Hepatocyte (in vitro differentiated cells): Measurements from ENCODE around the gene SLC44A4. TPM values are rescaled to one million over a fixed set of nuclear protein-coding genes. Genes with fewer than 3 reads are reported as not detected.

Experiments
- DNase-seq: peaks from one replicate; pipeline ENCODE4 v3.0.0-alpha.2; 2016; ENCODE audit warnings: low spot score
- H2AFZ ChIP-seq: fragments of 200-600 bp; sonication (generic); 2 replicates; pipeline ENCODE4 v1.6.0; 2016; ENCODE audit warnings: antibody characterized with exemption, mild to moderate bottlenecking
- H3K27ac ChIP-seq: fragments of 200-600 bp; sonication (generic); 2 replicates; pipeline ENCODE4 v1.5.1; 2016; ENCODE audit warnings: mild to moderate bottlenecking
- H3K27me3 ChIP-seq: fragments of 200-600 bp; sonication (generic); 2 replicates; pipeline ENCODE4 v1.6.1; 2016
- H3K36me3 ChIP-seq: fragments of 200-600 bp; sonication (generic); replicated peaks from 2 replicates; pipeline ENCODE4 v1.5.1; 2016; ENCODE audit warnings: low read depth; ENCODE audit not compliant: insufficient read depth
- H3K4me1 ChIP-seq: fragments of 200-600 bp; sonication (generic); 2 replicates; pipeline ENCODE4 v1.5.1; 2016; ENCODE audit warnings: mild to moderate bottlenecking, moderate library complexity; ENCODE audit not compliant: insufficient read depth
- H3K4me2 ChIP-seq: fragments of 200-600 bp; sonication (generic); 2 replicates; pipeline ENCODE4 v1.6.0; 2016
- H3K4me3 ChIP-seq: fragments of 200-600 bp; sonication (generic); 2 replicates; pipeline ENCODE4 v1.5.1; 2016; ENCODE audit warnings: mild to moderate bottlenecking
- H3K79me2 ChIP-seq: fragments of 200-600 bp; sonication (generic); 2 replicates; pipeline ENCODE4 v1.6.0; 2017; ENCODE audit warnings: mild to moderate bottlenecking
- H3K9me2 ChIP-seq: fragments of 200-600 bp; sonication (generic); replicated peaks from 2 replicates; pipeline ENCODE4 v1.6.0; 2017; ENCODE audit warnings: mild to moderate bottlenecking; ENCODE audit not compliant: insufficient read depth
- H3K9me3 ChIP-seq: fragments of 200-600 bp; sonication (generic); 2 replicates; pipeline ENCODE4 v1.5.1; 2016; ENCODE audit warnings: low read depth, mild to moderate bottlenecking
- H4K20me1 ChIP-seq: fragments of 200-600 bp; sonication (generic); 2 replicates; pipeline ENCODE4 v1.6.0; 2016; ENCODE audit warnings: mild to moderate bottlenecking; ENCODE audit not compliant: insufficient read depth, poor library complexity, severe bottlenecking
- CTCF ChIP-seq: fragments of 200-600 bp; sonication (generic); IDR thresholded peaks from 2 replicates; pipeline ENCODE4 v1.5.1; 2016; ENCODE audit warnings: antibody characterized with exemption, mild to moderate bottlenecking; ENCODE audit not compliant: poor library complexity
- EZH2 ChIP-seq: fragments of 200-600 bp; sonication (generic); IDR thresholded peaks from 2 replicates; pipeline ENCODE4 v1.6.1; 2016; ENCODE audit warnings: antibody characterized with exemption, mild to moderate bottlenecking, borderline replicate concordance
- EZH2phosphoT487 ChIP-seq: fragments of 200-600 bp; sonication (generic); IDR thresholded peaks from one replicate; pipeline ENCODE4 v1.6.1; 2018; ENCODE audit warnings: antibody characterized with exemption, mild to moderate bottlenecking, low read depth, moderate library complexity; ENCODE audit not compliant: unreplicated experiment, severe bottlenecking
- WGBS: methylation state at CpG from one replicate; pipeline ENCODE4 v1.1.6; 2016; ENCODE audit warnings: low lambda C conversion rate; ENCODE audit errors: missing lambda C conversion rate; 5-methylcytosine and 5-hydroxymethylcytosine counted together
- polyA plus RNA-seq: library from polyadenylated mRNA; unstranded; fragments of >200 nt; fragmentation: Nextera tagmentation; extraction: Ambion mirVana; gene quantifications from 2 replicates; pipeline ENCODE4 v1.2.1, GENCODE V29; 2016
- total RNA-seq: library from RNA; depleted of rRNA; stranded (reverse); fragments of >200 nt; gene quantifications from 2 replicates; pipeline ENCODE4 v1.2.3, GENCODE V29; 2014

Gene SLC44A4
- total and polyA plus RNA-seq, 2 experiments from 2014 or later: 76.2 to 90.8 TPM

DNA sequence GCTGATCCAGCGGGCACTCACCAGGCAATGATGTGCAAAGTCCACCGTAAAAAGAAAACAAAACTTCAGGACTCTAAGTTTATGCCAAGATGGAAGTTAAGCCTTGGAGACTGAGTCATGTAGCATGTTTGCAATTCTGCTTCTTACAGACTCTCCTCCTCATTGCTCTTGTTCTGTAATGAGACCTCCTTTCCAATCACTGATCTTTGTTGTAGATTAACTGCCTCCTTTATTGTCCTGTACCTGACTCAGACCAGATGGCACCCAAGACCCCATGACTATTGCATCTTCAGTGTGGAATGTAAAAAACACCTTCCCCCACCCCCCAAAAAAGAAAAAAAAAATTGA lies 27.3 kb downstream of the SLC44A4 start:
- H3K36me3 ChIP-seq: no peaks in the 10 kb centered on the region
- no peaks in the 10 kb centered on the region for H3K9me3 ChIP-seq
- H3K4me3 ChIP-seq: no peak overlapping the region
- H3K79me2 ChIP-seq: no peaks in the 10 kb centered on the region
- no peaks in the 10 kb centered on the region for H4K20me1 ChIP-seq
- TF ChIP-seq EZH2phosphoT487: no peak
- TF ChIP-seq CTCF: no peak
- no peak for TF ChIP-seq EZH2
- DNase-seq: no peak
- no peaks in the 10 kb centered on the region for H3K9me2 ChIP-seq
- H3K4me2 ChIP-seq: peak overlapping the region; percentile 35
- no peaks in the 10 kb centered on the region for H3K27me3 ChIP-seq
- H2AFZ ChIP-seq: no peak overlapping the region
- peak overlapping the region; percentile 96 for H3K27ac ChIP-seq
- 59% methylated on average over 2 of the region's 2 CpGs for WGBS
- H3K4me1 ChIP-seq: peaks cover 8% of the 10 kb centered on the region

DNA sequence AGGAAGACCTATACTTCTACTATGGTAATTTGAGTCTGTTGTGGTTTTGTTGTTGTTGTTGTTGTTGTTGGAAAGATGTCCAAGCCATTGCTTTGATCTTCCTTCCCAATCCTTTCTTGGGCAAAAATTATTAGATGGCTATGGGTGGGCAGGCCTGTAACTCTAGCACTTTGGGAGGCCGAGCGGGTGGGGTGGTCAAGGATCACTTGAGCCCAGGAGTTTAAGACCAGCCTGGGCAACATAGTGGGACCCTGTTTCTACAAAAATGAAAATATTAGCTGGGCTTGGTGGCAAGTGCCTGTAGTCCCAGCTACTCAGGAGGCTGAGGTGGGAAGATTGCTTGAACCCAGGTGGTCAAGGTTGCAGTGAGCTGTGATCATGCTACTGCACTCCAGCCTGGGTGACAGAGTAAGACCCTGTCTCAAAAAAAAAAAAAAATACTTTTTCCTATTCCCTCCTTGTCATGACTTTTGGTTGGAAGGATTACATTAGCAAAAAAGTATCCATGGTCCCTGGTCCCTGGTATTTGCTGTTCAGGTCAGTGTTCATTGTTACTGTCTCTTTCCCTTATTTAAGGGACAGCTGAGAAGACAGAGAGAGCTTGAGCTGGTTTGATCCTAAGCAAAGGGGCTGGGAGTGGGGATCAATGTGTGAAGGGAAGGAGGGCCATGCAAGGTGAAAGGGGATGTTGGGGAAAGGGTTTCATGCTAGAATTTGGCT lies 27.9 kb downstream of the SLC44A4 start:
- H3K9me3 ChIP-seq: no peaks in the 10 kb centered on the region
- H3K4me2 ChIP-seq: no peak overlapping the region
- TF ChIP-seq EZH2 (no peak), EZH2phosphoT487 (no peak), CTCF (no peak)
- peak overlapping the region; percentile 96 for H3K27ac ChIP-seq
- no peak overlapping the region for H2AFZ ChIP-seq
- H3K4me3 ChIP-seq: no peak overlapping the region
- H3K27me3 ChIP-seq: no peaks in the 10 kb centered on the region
- H3K9me2 ChIP-seq: no peaks in the 10 kb centered on the region
- DNase-seq: no peak
- H4K20me1 ChIP-seq: no peaks in the 10 kb centered on the region
- no peaks in the 10 kb centered on the region for H3K36me3 ChIP-seq
- H3K4me1 ChIP-seq: peaks cover 8% of the 10 kb centered on the region
- WGBS: 97% methylated on average over 2 of the region's 2 CpGs
- no peaks in the 10 kb centered on the region for H3K79me2 ChIP-seq

DNA sequence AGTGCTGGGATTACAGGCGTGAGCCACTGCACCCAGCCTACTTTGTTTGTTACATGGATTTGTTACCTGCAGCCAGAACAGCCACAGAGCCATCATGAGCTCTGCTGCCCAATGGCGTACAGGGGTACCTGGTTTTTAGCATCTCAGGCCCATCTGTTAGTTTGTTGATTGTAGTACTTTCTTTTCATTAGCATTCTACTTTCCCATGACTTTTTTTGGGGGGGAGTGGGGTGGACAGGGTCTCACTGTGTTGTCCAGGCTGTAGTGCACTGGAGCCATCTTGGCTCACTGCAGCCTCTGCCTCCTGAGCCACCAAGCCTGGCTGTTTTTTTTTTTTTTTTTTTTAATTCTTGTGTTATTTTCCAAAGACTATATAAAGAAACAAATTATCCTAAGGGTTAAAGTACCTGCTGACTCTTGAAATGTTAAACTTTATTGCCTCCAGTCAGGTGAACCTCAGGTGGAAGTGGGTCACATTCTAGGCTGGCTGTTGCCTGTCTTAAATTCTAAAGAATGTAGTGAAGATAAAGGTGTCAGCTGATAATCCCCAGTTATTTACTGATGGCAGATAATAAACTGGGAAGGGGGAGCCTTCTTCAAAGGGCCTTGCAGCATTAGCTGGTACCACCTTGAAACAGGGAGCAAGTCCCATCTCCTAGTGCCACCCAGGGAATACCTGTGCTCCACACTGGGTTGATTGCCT lies 31.4 kb downstream of the SLC44A4 start:
- no peak overlapping the region for H3K4me2 ChIP-seq
- no peaks in the 10 kb centered on the region for H3K27me3 ChIP-seq
- 83% methylated on average over 2 of the region's 2 CpGs for WGBS
- no peaks in the 10 kb centered on the region for H3K36me3 ChIP-seq
- TF ChIP-seq EZH2phosphoT487 (no peak), CTCF (no peak), EZH2 (no peak)
- no peaks in the 10 kb centered on the region for H3K79me2 ChIP-seq
- H3K4me1 ChIP-seq: peaks cover 8% of the 10 kb centered on the region
- H3K4me3 ChIP-seq: no peak overlapping the region
- peak overlapping the region; percentile 82 for H3K27ac ChIP-seq
- H4K20me1 ChIP-seq: no peaks in the 10 kb centered on the region
- H3K9me2 ChIP-seq: no peaks in the 10 kb centered on the region
- DNase-seq: peak; percentile 54
- H3K9me3 ChIP-seq: no peaks in the 10 kb centered on the region
- no peak overlapping the region for H2AFZ ChIP-seq
